Astrocyte of the spinal cord (primary cell): ENCODE results near the gene SLC34A2.
"Not testable (repeated sequence)": the region's sequence is repeated elsewhere in the genome, so short reads cannot be mapped to it uniquely, and the experiment has no call there.

Source experiments
- DNase-seq: peaks from one replicate; pipeline ENCODE4 v3.0.0; 2011; ENCODE audit warnings: low read depth, low spot score
- H3K4me3 ChIP-seq: 2 replicates; pipeline ENCODE4 v1.5.1; 2011; ENCODE audit warnings: low read depth, mild to moderate bottlenecking, low read length, moderate library complexity
- CTCF ChIP-seq: IDR thresholded peaks from 2 replicates; pipeline ENCODE4 v1.5.1; 2012; ENCODE audit warnings: low read depth, mild to moderate bottlenecking, low read length, inconsistent platforms
- in situ Hi-C: cut with HindIII; loops from 2 replicates; pipeline ENCODE4 v1.10.0; 2017; ENCODE audit warnings: low sequenced_read_pairs

SLC34A2 gene

GRCh38 chr4:25658777-25659176 lies 3.1 kb downstream of the SLC34A2 start:
- in situ Hi-C loops = no loop called here
- H3K4me3 ChIP-seq = no peak overlapping the region
- no peak for TF ChIP-seq CTCF
- DNase-seq = no peak

GRCh38 chr4:25661441-25661840 lies 5.8 kb downstream of the SLC34A2 start:
- H3K4me3 ChIP-seq, DNase-seq, in situ Hi-C loops: not testable (repeated sequence)

GRCh38 chr4:25662306-25662705 lies 6.7 kb downstream of the SLC34A2 start:
- no peak overlapping the region for H3K4me3 ChIP-seq
- no peak for DNase-seq
- in situ Hi-C loops = no loop called here
- no peak for TF ChIP-seq CTCF

GRCh38 chr4:25663781-25664180 lies 8.1 kb downstream of the SLC34A2 start:
- DNase-seq = no peak
- in situ Hi-C loops = no loop called here
- no peak overlapping the region for H3K4me3 ChIP-seq
- no peak for TF ChIP-seq CTCF

- no peak overlapping the region for H3K4me3 ChIP-seq
- in situ Hi-C loops = no loop called here
- no peak for DNase-seq
- no peak for TF ChIP-seq CTCF
Observed at GRCh38 chr4:25666031-25666630, 10.5 kb downstream of the SLC34A2 start.

- no peak for TF ChIP-seq CTCF
- no peak overlapping the region for H3K4me3 ChIP-seq
- no peak for DNase-seq
- in situ Hi-C loops = no loop called here
Observed at GRCh38 chr4:25667931-25668557, 12.4 kb downstream of the SLC34A2 start.

- H3K4me3 ChIP-seq = no peak overlapping the region
- TF ChIP-seq CTCF = no peak
- in situ Hi-C loops = no loop called here
- DNase-seq = no peak
Observed at GRCh38 chr4:25670991-25671390, 15.3 kb downstream of the SLC34A2 start.
